B cell (primary cell): ENCODE measurements around the gene SLC26A1. TPM values are rescaled to one million over a fixed set of nuclear protein-coding genes. Genes with fewer than 3 reads are reported as not detected.

Experiments
- ATAC-seq: fragments of 200-7000 bp; cut with Tn5 transposase; one replicate; pipeline ENCODE4 v1.10.0; 2021; ENCODE audit warnings: low read depth, mild to moderate bottlenecking, moderate number of reproducible peaks, moderate library complexity
- CTCF ChIA-PET: fragments of 350-600 bp; sonication (Branson Sonifier 250); formaldehyde crosslinking; loops from one replicate; lab custom pipeline; 2021; ENCODE audit warnings: antibody characterized with exemption, inconsistent platforms; lab: Charles Lee
- POLR2A ChIA-PET: fragments of 350-600 bp; sonication (Branson Sonifier 250); formaldehyde crosslinking; loops from one replicate; lab custom pipeline; 2021; ENCODE audit warnings: antibody characterized with exemption; lab: Charles Lee
- DNase-seq: peaks from one replicate; pipeline ENCODE4 v3.0.0; 2013
- H2AFZ ChIP-seq: 2 replicates; pipeline ENCODE4 v1.6.1; 2012; ENCODE audit warnings: mild to moderate bottlenecking, low read depth, low read length; ENCODE audit not compliant: insufficient read depth, poor library complexity, severe bottlenecking
- H3K27ac ChIP-seq, 2 donors: 1 replicate in 1 of 2; 2 replicates in 1 of 2; pipeline ENCODE4 v1.5.1; 2012 to 2013; ENCODE audit warnings: low read length in 2 of 2, mild to moderate bottlenecking in 2 of 2, moderate library complexity in 1 of 2
- H3K27me3 ChIP-seq, 4 experiments: fragments of 200-600 bp in 1 of 4; sonication (generic) in 1 of 4; replicated peaks in 1 of 4; 1 replicate in 2 of 4; 2 replicates in 2 of 4; pipeline versions ENCODE4 v1.6.1 to v1.7.0; 2013 to 2016; ENCODE audit warnings: low read length in 3 of 4, mild to moderate bottlenecking in 2 of 4, mixed read lengths in 1 of 4, moderate library complexity in 1 of 4; ENCODE audit not compliant: insufficient read depth in 4 of 4, control insufficient read depth in 3 of 4; ENCODE audit errors: control extremely low read depth in 1 of 4
- H3K36me3 ChIP-seq, 2 experiments: replicated peaks in 1 of 2; 1 replicate in 1 of 2; 2 replicates in 1 of 2; pipeline versions ENCODE4 v1.6.1 to v1.7.1; 2013; ENCODE audit warnings: low read length in 1 of 2; ENCODE audit not compliant: insufficient read depth in 2 of 2, control insufficient read depth in 1 of 2; ENCODE audit errors: control extremely low read depth in 1 of 2, extremely low read depth in 1 of 2
- H3K4me1 ChIP-seq, 2 donors: fragments of 200-600 bp in 1 of 2; sonication (generic) in 1 of 2; 1 replicate in 1 of 2; 2 replicates in 1 of 2; pipeline versions ENCODE4 v1.5.1 to v1.6.1; 2013 to 2017; ENCODE audit warnings: low read length in 2 of 2; ENCODE audit not compliant: control insufficient read depth in 2 of 2, insufficient read depth in 2 of 2
- H3K4me2 ChIP-seq: replicated peaks from 2 replicates; pipeline ENCODE3; 2012; ENCODE audit warnings: mild to moderate bottlenecking, low read depth, low read length; ENCODE audit not compliant: poor library complexity, severe bottlenecking
- H3K4me3 ChIP-seq, 5 experiments: fragments of 200-600 bp in 1 of 5; sonication (generic) in 1 of 5; 1 replicate in 3 of 5; 2 replicates in 2 of 5; pipeline versions ENCODE4 v1.5.1 to v1.7.0; 2011 to 2016; ENCODE audit warnings: low read length in 4 of 5, mild to moderate bottlenecking in 4 of 5, low read depth in 2 of 5, control low read depth in 1 of 5, moderate library complexity in 1 of 5; ENCODE audit not compliant: insufficient read depth in 1 of 5; ENCODE audit errors: control extremely low read depth in 1 of 5, extremely low read depth in 1 of 5
- H3K79me2 ChIP-seq: fragments of 200-600 bp; sonication (generic); one replicate; pipeline ENCODE4 v1.6.0; 2016; ENCODE audit warnings: low read length; ENCODE audit not compliant: control insufficient read depth, insufficient read depth
- H3K9ac ChIP-seq: fragments of 200-600 bp; sonication (generic); 2 replicates; pipeline ENCODE4 v1.6.1; 2017; ENCODE audit warnings: mild to moderate bottlenecking, low read length, moderate library complexity
- H3K9me3 ChIP-seq, 3 donors: one replicate each; pipeline versions ENCODE4 v1.6.1 to v1.7.1; 2013; ENCODE audit warnings: low read length in 2 of 3; ENCODE audit not compliant: control insufficient read depth in 2 of 3, insufficient read depth in 1 of 3; ENCODE audit errors: control extremely low read depth in 1 of 3
- H4K20me1 ChIP-seq: 2 replicates; pipeline ENCODE4 v1.6.0; 2012; ENCODE audit warnings: mild to moderate bottlenecking, low read length; ENCODE audit not compliant: insufficient read depth, control insufficient read depth, poor library complexity, severe bottlenecking
- H3K27ac Mint-ChIP-seq: one replicate; pipeline ENCODE4 v1.8.0; 2021; ENCODE audit warnings: mixed read lengths
- H3K27me3 Mint-ChIP-seq: one replicate; pipeline ENCODE4 v1.8.0; 2021; ENCODE audit warnings: mixed read lengths
- H3K4me1 Mint-ChIP-seq: one replicate; pipeline ENCODE4 v1.8.0; 2021; ENCODE audit warnings: mixed read lengths
- H3K4me3 Mint-ChIP-seq: one replicate; pipeline ENCODE4 v1.8.0; 2021; ENCODE audit warnings: mixed read lengths
- H3K9me3 Mint-ChIP-seq: one replicate; pipeline ENCODE4 v1.8.0; 2022; ENCODE audit warnings: mixed read lengths; ENCODE audit not compliant: insufficient read depth
- CTCF ChIP-seq: fragments of 200-600 bp; IDR thresholded peaks from one replicate; pipeline ENCODE4 v1.8.0; 2022; ENCODE audit warnings: antibody characterized with exemption, mild to moderate bottlenecking
- EZH2 ChIP-seq: IDR thresholded peaks from 2 replicates; pipeline ENCODE4 v1.6.1; 2012; ENCODE audit warnings: borderline replicate concordance, low read depth, mild to moderate bottlenecking, moderate library complexity, low read length; ENCODE audit not compliant: insufficient read depth, poor library complexity, severe bottlenecking
- WGBS: methylation state at CpG from one replicate; pipeline ENCODE4 v1.1.5; 2013; ENCODE audit warnings: missing lambda C conversion rate; ENCODE audit not compliant: insufficient coverage; 5-methylcytosine and 5-hydroxymethylcytosine counted together
- intact Hi-C: fragments of 100-400 bp; cut with micrococcal nuclease; formaldehyde crosslinking; loops from one replicate; pipeline ENCODE4 v1.10.0; 2022
- polyA plus RNA-seq: library from polyadenylated mRNA; depleted of rRNA; stranded (reverse); fragments of >200 nt; gene quantifications from 2 replicates; pipeline ENCODE4 v1.2.3, GENCODE V29; 2012
- total RNA-seq, 2 donors: library from RNA; stranded (reverse); fragments of 120-200 nt in 1 of 2; gene quantifications; 1 replicate in 1 of 2; 2 replicates in 1 of 2; pipeline versions ENCODE4 v1.2.3 to v1.2.4, GENCODE V29; 2013 to 2022

Gene SLC26A1
- total and polyA plus RNA-seq, 2 donors (not counting 1 experiment from before 2014, with no cell fraction given): 0.03 to 1.1 TPM

DNA sequence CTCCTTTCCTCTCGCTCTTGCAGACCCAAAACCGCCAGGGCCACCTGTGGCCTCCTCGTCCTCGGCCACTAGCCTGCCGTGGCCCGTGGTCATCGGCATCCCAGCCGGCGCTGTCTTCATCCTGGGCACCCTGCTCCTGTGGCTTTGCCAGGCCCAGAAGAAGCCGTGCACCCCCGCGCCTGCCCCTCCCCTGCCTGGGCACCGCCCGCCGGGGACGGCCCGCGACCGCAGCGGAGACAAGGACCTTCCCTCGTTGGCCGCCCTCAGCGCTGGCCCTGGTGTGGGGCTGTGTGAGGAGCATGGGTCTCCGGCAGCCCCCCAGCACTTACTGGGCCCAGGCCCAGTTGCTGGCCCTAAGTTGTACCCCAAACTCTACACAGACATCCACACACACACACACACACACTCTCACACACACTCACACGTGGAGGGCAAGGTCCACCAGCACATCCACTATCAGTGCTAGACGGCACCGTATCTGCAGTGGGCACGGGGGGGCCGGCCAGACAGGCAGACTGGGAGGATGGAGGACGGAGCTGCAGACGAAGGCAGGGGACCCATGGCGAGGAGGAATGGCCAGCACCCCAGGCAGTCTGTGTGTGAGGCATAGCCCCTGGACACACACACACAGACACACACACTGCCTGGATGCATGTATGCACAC lies 31.8 kb upstream of the SLC26A1 start:
- Histone ChIP-seq H3K4me2 (no peak overlapping the region), H3K4me1 (peaks cover 24 to 41% of the 10 kb centered on the region in 2 donors), H3K9ac (no peak overlapping the region), H4K20me1 (no peaks in the 10 kb centered on the region), H3K9me3 (peaks cover 0 to 3% (median 0%) of the 10 kb centered on the region in 3 donors), H3K4me3 (no peak overlapping the region), H3K27ac (no peak overlapping the region), H3K36me3 (peaks cover 0 to 2% of the 10 kb centered on the region in 2 experiments), H2AFZ (no peak overlapping the region), H3K79me2 (no peaks in the 10 kb centered on the region), H3K27me3 (peaks cover 0 to 8% (median 0%) of the 10 kb centered on the region in 4 experiments)
- H3K9me3 Mint-ChIP-seq: no peaks in the 10 kb centered on the region
- no peak for ATAC-seq
- no peak for TF ChIP-seq EZH2
- TF ChIP-seq CTCF: no peak
- no peak overlapping the region for H3K4me3 Mint-ChIP-seq
- H3K4me1 Mint-ChIP-seq: peaks cover 32% of the 10 kb centered on the region
- 96% methylated on average over 24 of the region's 32 CpGs for WGBS
- no peaks in the 10 kb centered on the region for H3K27me3 Mint-ChIP-seq
- intact Hi-C loops: no loop called here
- H3K27ac Mint-ChIP-seq: peak overlapping the region; percentile 46
- ChIA-PET POLR2A (interaction anchor here (0.6 kb wide), 1 partner anchor 328 kb away, joined by 3 read pairs; no protein-coding TSS in a partner anchor), CTCF (no interaction called here)
- no peak for DNase-seq
